Mucosa of rectum (tissue), 2 donors: ENCODE measurements around the gene MPI.
A peak's percentile ranks its signal among the peaks of the same experiment; 100 is the strongest.

Source experiments
- H3K27ac ChIP-seq, 2 donors: one replicate each; pipeline ENCODE4 v1.7.0; 2013; ENCODE audit warnings: inconsistent platforms in 2 of 2, low read depth in 2 of 2, low read length in 2 of 2
- H3K27me3 ChIP-seq, 2 donors: one replicate each; pipeline ENCODE4 v1.7.0; 2013; ENCODE audit warnings: low read length in 2 of 2; ENCODE audit not compliant: control insufficient read depth in 2 of 2, insufficient read depth in 2 of 2
- H3K36me3 ChIP-seq, 2 donors: one replicate each; pipeline ENCODE4 v1.7.0; 2013; ENCODE audit warnings: low read length in 2 of 2; ENCODE audit not compliant: control insufficient read depth in 2 of 2, insufficient read depth in 2 of 2
- H3K4me1 ChIP-seq, 2 donors: one replicate each; pipeline ENCODE4 v1.7.0; 2013; ENCODE audit warnings: low read length in 2 of 2, mild to moderate bottlenecking in 1 of 2; ENCODE audit not compliant: control insufficient read depth in 2 of 2, insufficient read depth in 2 of 2
- H3K4me3 ChIP-seq, 2 donors: one replicate each; pipeline ENCODE4 v1.7.0; 2013; ENCODE audit warnings: low read length in 2 of 2
- H3K9ac ChIP-seq, 2 donors: one replicate each; pipeline ENCODE4 v1.7.0; 2013; ENCODE audit warnings: low read length in 2 of 2, low read depth in 1 of 2, mild to moderate bottlenecking in 1 of 2
- H3K9me3 ChIP-seq, 2 donors: one replicate each; pipeline ENCODE4 v1.7.0; 2013; ENCODE audit warnings: low read length in 2 of 2; ENCODE audit not compliant: control insufficient read depth in 2 of 2
- donor health status: healthy.
- donor health status: Normal muscosa, but diverticular disease.

The MPI gene

GRCh38 chr15:74845581-74845980, 44.3 kb upstream of the MPI start:
- Histone ChIP-seq H3K4me1 (peaks cover 23 to 27% of the 10 kb centered on the region in 2 donors), H3K9ac (no peak overlapping the region), H3K27ac (peak overlapping the region in 1 of 2 donors; percentile 34), H3K4me3 (no peak overlapping the region), H3K36me3 (peaks cover 46 to 60% of the 10 kb centered on the region in 2 donors), H3K9me3 (no peaks in the 10 kb centered on the region), H3K27me3 (no peaks in the 10 kb centered on the region)

GRCh38 chr15:74847432-74847831, 42.4 kb upstream of the MPI start:
- no peak overlapping the region for H3K27ac ChIP-seq
- H3K27me3 ChIP-seq, result no peaks in the 10 kb centered on the region
- H3K36me3 ChIP-seq, result peaks cover 63 to 70% of the 10 kb centered on the region in 2 donors
- H3K4me1 ChIP-seq, result peaks cover 12 to 21% of the 10 kb centered on the region in 2 donors
- H3K9me3 ChIP-seq, result no peaks in the 10 kb centered on the region
- H3K9ac ChIP-seq, result no peak overlapping the region
- H3K4me3 ChIP-seq, result no peak overlapping the region

- Histone ChIP-seq H3K27me3 (no peaks in the 10 kb centered on the region), H3K9me3 (no peaks in the 10 kb centered on the region), H3K4me1 (peaks cover 6 to 7% of the 10 kb centered on the region in 2 donors), H3K9ac (no peak overlapping the region), H3K36me3 (peaks cover 69 to 77% of the 10 kb centered on the region in 2 donors), H3K27ac (no peak overlapping the region), H3K4me3 (no peak overlapping the region)
Measured at GRCh38 chr15:74850393-74850792, 39.4 kb upstream of the MPI start.

- H3K4me3 ChIP-seq, result no peak overlapping the region
- peaks cover 64 to 69% of the 10 kb centered on the region in 2 donors for H3K36me3 ChIP-seq
- no peak overlapping the region for H3K9ac ChIP-seq
- peaks cover 11 to 15% of the 10 kb centered on the region in 2 donors for H3K4me1 ChIP-seq
- no peaks in the 10 kb centered on the region for H3K27me3 ChIP-seq
- no peak overlapping the region for H3K27ac ChIP-seq
- no peaks in the 10 kb centered on the region for H3K9me3 ChIP-seq
Measured at GRCh38 chr15:74851960-74852359, 37.9 kb upstream of the MPI start.

- Histone ChIP-seq H3K4me3 (no peak overlapping the region), H3K9me3 (no peaks in the 10 kb centered on the region), H3K36me3 (peaks cover 46 to 48% of the 10 kb centered on the region in 2 donors), H3K27ac (no peak overlapping the region), H3K4me1 (peaks cover 33 to 34% of the 10 kb centered on the region in 2 donors), H3K27me3 (no peaks in the 10 kb centered on the region), H3K9ac (no peak overlapping the region)
Measured at GRCh38 chr15:74854453-74855022, 35.3 kb upstream of the MPI start.

GRCh38 chr15:74855857-74856256, 34.0 kb upstream of the MPI start:
- peaks cover 32 to 35% of the 10 kb centered on the region in 2 donors for H3K36me3 ChIP-seq
- H3K9ac ChIP-seq, result no peak overlapping the region
- H3K27ac ChIP-seq, result no peak overlapping the region
- H3K27me3 ChIP-seq, result no peaks in the 10 kb centered on the region
- no peak overlapping the region for H3K4me3 ChIP-seq
- no peaks in the 10 kb centered on the region for H3K9me3 ChIP-seq
- H3K4me1 ChIP-seq, result peaks cover 33 to 37% of the 10 kb centered on the region in 2 donors

GRCh38 chr15:74856537-74856936, 33.3 kb upstream of the MPI start:
- H3K36me3 ChIP-seq, result peaks cover 29 to 30% of the 10 kb centered on the region in 2 donors
- no peaks in the 10 kb centered on the region for H3K9me3 ChIP-seq
- H3K27ac ChIP-seq, result peak overlapping the region; percentile 69 to 74
- peaks cover 30 to 32% of the 10 kb centered on the region in 2 donors for H3K4me1 ChIP-seq
- no peaks in the 10 kb centered on the region for H3K27me3 ChIP-seq
- no peak overlapping the region for H3K4me3 ChIP-seq
- H3K9ac ChIP-seq, result peak overlapping the region in 1 of 2 donors; percentile 25

- no peak overlapping the region for H3K4me3 ChIP-seq
- peaks cover 22 to 23% of the 10 kb centered on the region in 2 donors for H3K36me3 ChIP-seq
- peaks cover 30 to 32% of the 10 kb centered on the region in 2 donors for H3K4me1 ChIP-seq
- peak overlapping the region; percentile 69 to 74 for H3K27ac ChIP-seq
- peak overlapping the region in 1 of 2 donors; percentile 25 for H3K9ac ChIP-seq
- H3K27me3 ChIP-seq, result no peaks in the 10 kb centered on the region
- H3K9me3 ChIP-seq, result no peaks in the 10 kb centered on the region
Measured at GRCh38 chr15:74857082-74857655, 32.7 kb upstream of the MPI start.

GRCh38 chr15:74857671-74858368, 32.0 kb upstream of the MPI start:
- Histone ChIP-seq H3K9ac (no peak overlapping the region), H3K9me3 (no peaks in the 10 kb centered on the region), H3K27ac (peak overlapping the region; percentile 53 to 74), H3K36me3 (peaks cover 16 to 18% of the 10 kb centered on the region in 2 donors), H3K4me1 (peaks cover 30 to 32% of the 10 kb centered on the region in 2 donors), H3K27me3 (no peaks in the 10 kb centered on the region), H3K4me3 (peak overlapping the region in 1 of 2 donors; percentile 20)

GRCh38 chr15:74858369-74858740, 31.5 kb upstream of the MPI start:
- Histone ChIP-seq H3K9me3 (no peaks in the 10 kb centered on the region), H3K4me3 (peak overlapping the region in 1 of 2 donors; percentile 20), H3K9ac (no peak overlapping the region), H3K4me1 (peaks cover 30 to 32% of the 10 kb centered on the region in 2 donors), H3K27me3 (no peaks in the 10 kb centered on the region), H3K27ac (peak overlapping the region in 1 of 2 donors; percentile 53), H3K36me3 (peaks cover 10 to 12% of the 10 kb centered on the region in 2 donors)
